ENCODE measurements around the gene LENG8. TPM values are rescaled to one million over a fixed set of nuclear protein-coding genes. Genes with fewer than 3 reads are reported as not detected.
"Not testable (repeated sequence)": the region's sequence is repeated elsewhere in the genome, so short reads cannot be mapped to it uniquely, and the experiment has no call there.

LENG8 gene
- total and polyA plus RNA-seq, 2 of the 4 experiments (the other 2 are of a cell fraction), result 21.1 to 93.9 TPM

DNA sequence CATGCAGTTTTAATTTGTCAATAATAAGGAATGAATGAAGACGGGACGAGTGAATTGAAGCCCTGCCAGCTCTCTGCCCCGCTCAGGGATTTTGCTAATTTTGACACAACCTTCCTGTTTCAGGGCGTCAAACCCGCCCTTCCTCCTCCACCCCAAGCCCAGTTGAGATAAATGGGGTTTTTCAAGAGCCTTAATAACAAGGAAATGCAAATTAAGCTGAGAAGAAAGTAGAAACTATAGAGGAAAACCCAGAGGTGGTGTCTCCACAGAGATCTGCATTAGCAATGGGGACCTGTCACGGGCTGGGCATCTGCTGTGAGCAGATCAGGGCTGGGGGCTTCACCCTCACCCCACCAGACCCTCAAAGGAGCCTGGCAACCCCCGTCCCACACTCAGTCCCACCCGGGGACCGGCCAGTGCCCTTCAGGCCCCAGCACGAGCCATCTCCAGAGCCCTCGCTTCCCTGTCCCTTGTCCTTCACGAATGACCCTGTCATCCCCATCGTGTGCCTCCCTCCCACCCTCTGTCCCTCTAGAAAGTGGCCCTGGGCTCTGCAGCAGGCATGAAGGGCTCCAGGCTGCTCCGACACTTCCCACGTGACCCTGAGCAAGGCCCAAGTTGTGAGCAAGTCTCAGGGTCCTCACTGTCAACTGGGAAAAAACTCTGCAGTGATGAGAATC, 58.2 kb downstream of the LENG8 start:
- ATAC-seq (ENCODE audit: low read depth); H2BK120ac ChIP-seq (ENCODE audit: low read depth, low read length); BruUV-seq (replicated peaks); H3K23ac ChIP-seq (ENCODE audit: low read depth, low read length); H3K56ac ChIP-seq (ENCODE audit: extremely low read depth, insufficient read depth, low read length); H4K20me1 ChIP-seq (ENCODE audit: insufficient read depth, low read length); H3K4me3 ChIP-seq (ENCODE audit: insufficient read depth, low read depth, low read length); H4K8ac ChIP-seq (ENCODE audit: low read depth in 2 of 2, low read length in 2 of 2); dilution Hi-C loops (cut with HindIII; ENCODE audit: low sequenced_read_pairs, unreplicated experiment); H3K4me1 ChIP-seq (ENCODE audit: control insufficient read depth, insufficient read depth, low read length); H2BK20ac ChIP-seq (ENCODE audit: low read depth, low read length); H2AK5ac ChIP-seq (ENCODE audit: low read depth, low read length); in situ Hi-C loops (cut with MboI; ENCODE audit: low sequenced_read_pairs); H2BK5ac ChIP-seq (ENCODE audit: low read depth, low read length, poor library complexity, severe bottlenecking); H3K9me1 ChIP-seq (ENCODE audit: insufficient read depth, low read length); H3K14ac ChIP-seq (replicated peaks; ENCODE audit: low read depth, low read length); H4K91ac ChIP-seq (ENCODE audit: insufficient read depth, low read depth, low read length); H3K4me2 ChIP-seq (ENCODE audit: low read depth, low read length); intact Hi-C loops (cut with micrococcal nuclease); H3K27ac ChIP-seq (ENCODE audit: insufficient read depth, low read length); H2BK15ac ChIP-seq (ENCODE audit: low read depth, low read length); H3K36me3 ChIP-seq (ENCODE audit: control insufficient read depth, insufficient read depth, low read length); H4K5ac ChIP-seq (ENCODE audit: low read depth, low read length); CTCF ChIA-PET; H3K18ac ChIP-seq (ENCODE audit: low read depth, low read length); H3K27me3 ChIP-seq (ENCODE audit: control insufficient read depth, insufficient read depth, low read length); H3K4ac ChIP-seq (ENCODE audit: low read depth, low read length); POLR2A ChIA-PET (ENCODE audit: unreplicated experiment); H3K9ac ChIP-seq (ENCODE audit: low read depth, low read length); DNase-seq; H2AK9ac ChIP-seq (replicated peaks; ENCODE audit: low read depth, low read length, poor library complexity); H2AFZ ChIP-seq (replicated peaks; ENCODE audit: low read length, poor library complexity); H3K79me1 ChIP-seq (ENCODE audit: low read depth in 1 of 2, low read length in 2 of 2): not testable (repeated sequence)
- WGBS, 2 experiments (ENCODE audit: extremely low coverage in 2 of 2, insufficient read length in 1 of 2), result no CpG with 5 or more reads among the region's 15 CpGs
- H3K9me3 ChIP-seq (ENCODE audit: control insufficient read depth, insufficient read depth, low read length), result peaks cover 12% of the 10 kb centered on the region

Measured in IMR-90 (cell line).